OCI-LY3 (cell line): ENCODE measurements around the gene ERGIC3.
"Not testable (repeated sequence)": the region's sequence is repeated elsewhere in the genome, so short reads cannot be mapped to it uniquely, and the experiment has no call there.

Experiments used
- H2AFZ ChIP-seq: fragments of 200-600, 300-600 bp; shearing (Covaris generic); 2 replicates; pipeline ENCODE4 v1.6.0; 2014; ENCODE audit warnings: antibody characterized with exemption, low read depth, low read length
- H3K27ac ChIP-seq: fragments of 200-600, 300-600 bp; sonication (generic); 2 replicates; pipeline ENCODE4 v1.5.1; 2014; ENCODE audit warnings: mild to moderate bottlenecking, low read length, moderate library complexity, mixed read lengths
- H3K27me3 ChIP-seq: fragments of 200-600, 300-600 bp; sonication (generic); 2 replicates; pipeline ENCODE4 v1.6.1; 2014; ENCODE audit warnings: low read depth, low read length, mixed read lengths
- H3K36me3 ChIP-seq: fragments of 200-600, 300-600 bp; sonication (generic); replicated peaks from 2 replicates; pipeline ENCODE3; 2014; ENCODE audit warnings: low read depth, low read length, mixed read lengths
- H3K4me1 ChIP-seq: fragments of 300-600, 200-600 bp; sonication (generic); 2 replicates; pipeline ENCODE4 v1.6.1; 2014; ENCODE audit warnings: low read length, mixed read lengths
- H3K4me2 ChIP-seq: fragments of 200-600, 300-600 bp; sonication (generic); 2 replicates; pipeline ENCODE4 v1.6.1; 2014; ENCODE audit warnings: low read length, mixed read lengths
- H3K4me3 ChIP-seq: fragments of 300-600, 200-600 bp; sonication (generic); 2 replicates; pipeline ENCODE4 v1.5.1; 2014; ENCODE audit warnings: antibody characterized with exemption, mild to moderate bottlenecking, low read length, moderate library complexity
- H3K79me2 ChIP-seq: fragments of 300-600, 200-600 bp; shearing (Covaris generic); 2 replicates; pipeline ENCODE4 v1.6.1; 2014; ENCODE audit warnings: mild to moderate bottlenecking, low read length, mixed read lengths
- H3K9ac ChIP-seq: fragments of 300-600, 200-600 bp; shearing (Covaris generic); 2 replicates; pipeline ENCODE4 v1.6.0; 2014; ENCODE audit warnings: mild to moderate bottlenecking, low read length, moderate library complexity
- H3K9me3 ChIP-seq: fragments of 200-600, 300-600 bp; shearing (Covaris generic); 2 replicates; pipeline ENCODE4 v1.6.1; 2014; ENCODE audit warnings: low read length, mixed read lengths; ENCODE audit not compliant: insufficient read depth
- H4K20me1 ChIP-seq: fragments of 200-600, 300-600 bp; sonication (generic); 2 replicates; pipeline ENCODE4 v1.6.1; 2016; ENCODE audit warnings: low read length, mixed read lengths; ENCODE audit not compliant: insufficient read depth
- EZH2phosphoT487 ChIP-seq: fragments of 200-600 bp; shearing (Covaris generic); IDR thresholded peaks from 2 replicates; pipeline ENCODE4 v1.6.1; 2018; ENCODE audit warnings: antibody characterized with exemption, mixed run types, low read depth
- TF ChIP-seq, protein P1 (sequence below): fragments of 200-600, 300-600 bp; sonication (generic); IDR thresholded peaks from 2 replicates; pipeline ENCODE4 v1.5.1; 2014; ENCODE audit warnings: antibody characterized with exemption, low read length, low read depth

Gene ERGIC3

DNA sequence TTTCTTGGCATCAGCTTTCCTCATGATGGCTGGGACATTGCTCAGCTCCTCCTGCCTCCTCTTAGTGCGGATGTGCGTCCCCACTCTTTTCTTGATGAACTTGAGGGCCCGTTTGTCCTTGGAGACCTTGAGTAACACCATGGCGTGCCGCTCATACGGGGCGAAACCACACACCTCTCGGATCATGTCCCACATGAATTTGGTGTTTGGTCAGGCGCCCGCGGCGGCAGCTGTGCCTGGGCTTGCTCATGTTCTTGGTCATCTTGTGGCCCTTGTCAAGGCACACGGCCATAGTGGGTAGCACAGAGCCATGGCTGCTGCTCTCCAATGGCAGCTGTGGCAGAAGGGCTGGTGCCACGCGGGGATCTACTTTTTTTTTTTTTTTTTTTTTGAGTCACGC, 2.6 kb downstream of the ERGIC3 start:
- Histone ChIP-seq H3K4me3 (no peak overlapping the region), H3K79me2 (peaks cover 9% of the 10 kb centered on the region), H3K9me3 (no peaks in the 10 kb centered on the region), H3K36me3 (peaks cover 32% of the 10 kb centered on the region), H4K20me1 (no peaks in the 10 kb centered on the region), H3K27ac (no peak overlapping the region), H3K4me2 (no peak overlapping the region), H3K9ac (no peak overlapping the region), H3K27me3 (no peaks in the 10 kb centered on the region), H3K4me1 (peaks cover 15% of the 10 kb centered on the region), H2AFZ (no peak overlapping the region)
- TF ChIP-seq, protein P1, sequence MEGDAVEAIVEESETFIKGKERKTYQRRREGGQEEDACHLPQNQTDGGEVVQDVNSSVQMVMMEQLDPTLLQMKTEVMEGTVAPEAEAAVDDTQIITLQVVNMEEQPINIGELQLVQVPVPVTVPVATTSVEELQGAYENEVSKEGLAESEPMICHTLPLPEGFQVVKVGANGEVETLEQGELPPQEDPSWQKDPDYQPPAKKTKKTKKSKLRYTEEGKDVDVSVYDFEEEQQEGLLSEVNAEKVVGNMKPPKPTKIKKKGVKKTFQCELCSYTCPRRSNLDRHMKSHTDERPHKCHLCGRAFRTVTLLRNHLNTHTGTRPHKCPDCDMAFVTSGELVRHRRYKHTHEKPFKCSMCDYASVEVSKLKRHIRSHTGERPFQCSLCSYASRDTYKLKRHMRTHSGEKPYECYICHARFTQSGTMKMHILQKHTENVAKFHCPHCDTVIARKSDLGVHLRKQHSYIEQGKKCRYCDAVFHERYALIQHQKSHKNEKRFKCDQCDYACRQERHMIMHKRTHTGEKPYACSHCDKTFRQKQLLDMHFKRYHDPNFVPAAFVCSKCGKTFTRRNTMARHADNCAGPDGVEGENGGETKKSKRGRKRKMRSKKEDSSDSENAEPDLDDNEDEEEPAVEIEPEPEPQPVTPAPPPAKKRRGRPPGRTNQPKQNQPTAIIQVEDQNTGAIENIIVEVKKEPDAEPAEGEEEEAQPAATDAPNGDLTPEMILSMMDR: no peak
- no peak for TF ChIP-seq EZH2phosphoT487

DNA sequence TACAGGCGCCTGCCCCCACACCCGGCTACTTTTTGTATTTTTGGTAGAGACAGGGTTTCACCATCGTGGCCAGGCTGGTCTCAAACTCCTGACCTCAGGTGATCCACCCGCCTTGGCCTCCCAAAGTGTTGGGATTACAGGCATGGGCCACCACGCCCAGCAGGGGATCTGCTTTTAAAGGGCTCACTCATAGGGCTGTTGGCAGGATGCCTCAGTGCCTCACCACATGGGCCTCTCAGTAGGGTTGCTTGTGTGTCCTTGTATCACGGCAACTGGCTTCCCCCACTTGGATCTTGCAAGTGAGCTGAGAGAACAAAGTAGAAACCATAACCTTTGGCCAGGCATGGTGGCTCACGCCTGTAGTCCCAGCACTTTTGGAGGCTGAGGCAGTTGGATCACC, 3.1 kb downstream of the ERGIC3 start:
- not testable (repeated sequence) for H3K4me3 ChIP-seq, H3K79me2 ChIP-seq, H3K4me2 ChIP-seq, H3K9ac ChIP-seq, H3K9me3 ChIP-seq, H3K27ac ChIP-seq, H3K27me3 ChIP-seq, H2AFZ ChIP-seq, H4K20me1 ChIP-seq
- peaks cover 15% of the 10 kb centered on the region for H3K4me1 ChIP-seq
- peaks cover 33% of the 10 kb centered on the region for H3K36me3 ChIP-seq

DNA sequence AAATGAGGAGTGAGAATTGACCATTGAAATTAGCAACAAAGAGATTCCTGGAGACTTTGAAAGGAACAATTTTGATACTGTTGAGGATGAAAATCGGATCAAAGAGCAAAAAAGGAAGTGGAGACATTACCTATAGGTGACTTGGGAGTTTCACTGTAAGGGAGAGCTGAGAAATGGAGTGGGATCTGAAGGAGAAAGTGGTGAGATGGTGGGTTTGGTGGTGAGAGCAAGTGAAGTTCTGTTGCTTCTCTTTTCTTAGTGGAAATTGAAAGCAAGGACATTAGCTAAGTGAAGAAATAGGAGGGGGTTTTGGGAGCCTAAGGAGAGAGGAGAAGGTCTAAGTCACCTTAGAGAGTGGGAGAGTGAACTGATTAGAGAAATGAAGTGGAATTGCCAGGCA, 4.2 kb downstream of the ERGIC3 start:
- H3K36me3 ChIP-seq: peaks cover 35% of the 10 kb centered on the region
- no peak overlapping the region for H2AFZ ChIP-seq
- no peak overlapping the region for H3K27ac ChIP-seq
- no peaks in the 10 kb centered on the region for H3K27me3 ChIP-seq
- H4K20me1 ChIP-seq: no peaks in the 10 kb centered on the region
- TF ChIP-seq EZH2phosphoT487: no peak
- TF ChIP-seq, protein P1: no peak
- no peaks in the 10 kb centered on the region for H3K9me3 ChIP-seq
- H3K4me1 ChIP-seq: peaks cover 11% of the 10 kb centered on the region
- H3K9ac ChIP-seq: no peak overlapping the region
- H3K4me3 ChIP-seq: no peak overlapping the region
- H3K79me2 ChIP-seq: peaks cover 9% of the 10 kb centered on the region
- H3K4me2 ChIP-seq: no peak overlapping the region

DNA sequence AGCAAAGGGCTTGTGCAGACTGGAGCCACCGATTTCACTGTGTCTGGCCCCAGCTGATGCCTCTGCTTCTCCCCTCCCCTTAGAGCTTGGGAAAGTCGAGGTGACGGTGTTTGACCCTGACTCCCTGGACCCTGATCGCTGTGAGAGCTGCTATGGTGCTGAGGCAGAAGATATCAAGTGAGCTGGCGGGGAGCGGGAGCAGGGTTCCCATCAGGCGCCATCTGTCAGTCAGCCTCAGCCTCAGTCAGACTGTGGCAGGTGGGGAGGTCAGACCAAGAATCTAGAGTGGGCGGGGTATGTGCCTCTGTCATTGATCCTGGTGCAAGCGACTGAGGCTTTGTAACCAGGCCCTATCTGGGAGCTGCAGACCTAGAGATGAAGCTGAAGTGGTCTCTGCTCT, 5.5 kb downstream of the ERGIC3 start:
- peaks cover 6% of the 10 kb centered on the region for H3K79me2 ChIP-seq
- H2AFZ ChIP-seq: no peak overlapping the region
- H3K9ac ChIP-seq: no peak overlapping the region
- H3K27me3 ChIP-seq: no peaks in the 10 kb centered on the region
- no peak overlapping the region for H3K4me2 ChIP-seq
- TF ChIP-seq, protein P1: no peak
- peaks cover 5% of the 10 kb centered on the region for H3K4me1 ChIP-seq
- peaks cover 45% of the 10 kb centered on the region for H3K36me3 ChIP-seq
- no peak overlapping the region for H3K27ac ChIP-seq
- no peaks in the 10 kb centered on the region for H3K9me3 ChIP-seq
- no peaks in the 10 kb centered on the region for H4K20me1 ChIP-seq
- H3K4me3 ChIP-seq: no peak overlapping the region

DNA sequence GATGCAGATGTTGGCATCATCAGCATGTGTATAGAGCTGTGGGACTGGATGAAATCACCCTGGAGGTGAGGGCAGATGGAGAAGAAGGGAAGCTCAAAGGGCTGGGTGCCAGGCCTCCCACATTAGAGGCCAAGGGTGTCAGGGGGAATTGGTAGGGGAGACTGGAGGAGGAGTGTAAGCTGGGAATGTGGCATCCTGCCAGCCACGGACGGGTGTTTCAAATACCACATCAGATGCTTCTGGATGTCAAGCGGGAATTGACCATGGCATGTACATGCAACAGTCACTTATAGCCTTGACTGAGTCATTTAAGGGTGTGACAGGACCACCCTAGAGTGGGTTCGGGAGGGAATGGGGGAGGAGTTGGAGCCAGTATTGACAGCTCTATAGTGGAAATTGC, 9.6 kb downstream of the ERGIC3 start:
- H2AFZ ChIP-seq: no peak overlapping the region
- H3K4me3 ChIP-seq: no peak overlapping the region
- no peak for TF ChIP-seq EZH2phosphoT487
- TF ChIP-seq, protein P1: no peak
- no peaks in the 10 kb centered on the region for H3K9me3 ChIP-seq
- H3K36me3 ChIP-seq: peaks cover 40% of the 10 kb centered on the region
- no peaks in the 10 kb centered on the region for H4K20me1 ChIP-seq
- H3K79me2 ChIP-seq: no peaks in the 10 kb centered on the region
- H3K4me1 ChIP-seq: no peaks in the 10 kb centered on the region
- H3K4me2 ChIP-seq: no peak overlapping the region
- no peak overlapping the region for H3K9ac ChIP-seq
- H3K27me3 ChIP-seq: no peaks in the 10 kb centered on the region
- H3K27ac ChIP-seq: no peak overlapping the region
